Activated CD4-positive, CD25-positive, alpha-beta regulatory T cell treated with anti-CD3 and anti-CD28 coated beads, Interleukin-2, amount 50 U/mL, for 24 hours (primary cell): ENCODE results near the gene PTPRG.

Experiments used
- ATAC-seq, 2 donors: fragments of 150-1000 bp; cut with Tn5 transposase; one replicate each; pipeline ENCODE4 v1.10.0; 2021; ENCODE audit warnings: mild to moderate bottlenecking in 1 of 2, moderate library complexity in 1 of 2

Gene PTPRG

GRCh38 chr3:61624300-61624699 lies 62.9 kb downstream of the PTPRG start:
- ATAC-seq, result no peak

GRCh38 chr3:61625429-61625828 lies 64.1 kb downstream of the PTPRG start:
- ATAC-seq, result no peak

GRCh38 chr3:61626484-61626883 lies 65.1 kb downstream of the PTPRG start:
- no peak for ATAC-seq

GRCh38 chr3:61627768-61628185 lies 66.4 kb downstream of the PTPRG start:
- ATAC-seq, result no peak

GRCh38 chr3:61628636-61629035 lies 67.3 kb downstream of the PTPRG start:
- no peak for ATAC-seq

GRCh38 chr3:61629442-61629841 lies 68.1 kb downstream of the PTPRG start:
- ATAC-seq, result no peak

GRCh38 chr3:61631108-61631769 lies 69.9 kb downstream of the PTPRG start:
- ATAC-seq, result no peak

GRCh38 chr3:61632568-61633175 lies 71.3 kb downstream of the PTPRG start:
- no peak for ATAC-seq

GRCh38 chr3:61634678-61635077 lies 73.3 kb downstream of the PTPRG start:
- ATAC-seq, result no peak

GRCh38 chr3:61637088-61638051 lies 76.0 kb downstream of the PTPRG start:
- ATAC-seq, result no peak

GRCh38 chr3:61638741-61639140 lies 77.4 kb downstream of the PTPRG start:
- no peak for ATAC-seq

GRCh38 chr3:61639991-61640390 lies 78.6 kb downstream of the PTPRG start:
- no peak for ATAC-seq

- no peak for ATAC-seq
Measured at GRCh38 chr3:61645148-61645547, 83.8 kb downstream of the PTPRG start.

- ATAC-seq, result no peak
Measured at GRCh38 chr3:61646360-61646759, 85.0 kb downstream of the PTPRG start.

- no peak for ATAC-seq
Measured at GRCh38 chr3:61646851-61647525, 85.6 kb downstream of the PTPRG start.

GRCh38 chr3:61648481-61648880 lies 87.1 kb downstream of the PTPRG start:
- no peak for ATAC-seq

GRCh38 chr3:61649381-61650170 lies 88.2 kb downstream of the PTPRG start:
- ATAC-seq, result no peak

- ATAC-seq, result no peak
Measured at GRCh38 chr3:61650276-61650675, 88.9 kb downstream of the PTPRG start.

GRCh38 chr3:61650719-61651410 lies 89.5 kb downstream of the PTPRG start:
- ATAC-seq, result no peak

GRCh38 chr3:61657689-61658088 lies 96.3 kb downstream of the PTPRG start:
- no peak for ATAC-seq

GRCh38 chr3:61662861-61663260 lies 101.5 kb downstream of the PTPRG start:
- ATAC-seq, result no peak
